ENCODE results near the gene FBXL5. TPM values are rescaled to one million over a fixed set of nuclear protein-coding genes. Genes with fewer than 3 reads are reported as not detected.
"Not testable (repeated sequence)": the region's sequence is repeated elsewhere in the genome, so short reads cannot be mapped to it uniquely, and the experiment has no call there.

The FBXL5 gene
- total RNA-seq, 4 donors from 2014 or later: 154 to 246 (median 212) TPM

GRCh38 chr4:15638418-15638817 is 16.7 kb downstream of the FBXL5 start:
- no peak for DNase-seq
- H3K9me3 ChIP-seq: no peaks in the 10 kb centered on the region
- 94 to 97% methylated on average over 6 of the region's 6 CpGs for WGBS, 2 donors
- peaks cover 23 to 29% of the 10 kb centered on the region in 2 donors for H3K4me1 ChIP-seq
- no peaks in the 10 kb centered on the region for H3K27me3 ChIP-seq
- H3K4me3 ChIP-seq (replicated peaks in 1 of 3): no peak overlapping the region
- H3K27ac ChIP-seq: peak overlapping the region in 1 of 3 donors; percentile 88
- H3K36me3 ChIP-seq: no peaks in the 10 kb centered on the region
- intact Hi-C loops (cut with DNase I): no loop called here
- no peak for TF ChIP-seq CTCF (IDR thresholded peaks at IDR 0.05)
- TF ChIP-seq POLR2A (IDR thresholded peaks at IDR 0.05): no peak

- Histone ChIP-seq H3K4me3 (replicated peaks in 1 of 3) (no peak overlapping the region), H3K36me3 (peaks cover 0 to 3% of the 10 kb centered on the region in 2 donors), H3K4me1 (peaks cover 14 to 23% of the 10 kb centered on the region in 2 donors), H3K27me3 (no peaks in the 10 kb centered on the region), H3K27ac (peak overlapping the region; percentile 79 to 88 (median 81)), H3K9me3 (no peaks in the 10 kb centered on the region)
- intact Hi-C loops (cut with DNase I): no loop called here
- no peak for TF ChIP-seq POLR2A (IDR thresholded peaks at IDR 0.05)
- TF ChIP-seq CTCF (IDR thresholded peaks at IDR 0.05): no peak
- DNase-seq: no peak
- 61 to 63% methylated on average over 1 of the region's 1 CpG for WGBS, 2 donors
Measured at GRCh38 chr4:15636818-15637217, 18.3 kb downstream of the FBXL5 start.

- H3K9me3 ChIP-seq; H3K27ac ChIP-seq; H3K36me3 ChIP-seq; intact Hi-C loops (cut with DNase I); H3K4me3 ChIP-seq (replicated peaks in 1 of 3); H3K4me1 ChIP-seq; H3K27me3 ChIP-seq; DNase-seq: not testable (repeated sequence)
- 95 to 97% methylated on average over 5 of the region's 5 CpGs for WGBS, 2 donors
Measured at GRCh38 chr4:15617407-15617806, 37.8 kb downstream of the FBXL5 start.

GRCh38 chr4:15614891-15615290 is 40.3 kb downstream of the FBXL5 start:
- DNase-seq; H3K4me1 ChIP-seq; H3K4me3 ChIP-seq (replicated peaks in 1 of 3); H3K36me3 ChIP-seq; H3K27ac ChIP-seq; H3K27me3 ChIP-seq; H3K9me3 ChIP-seq; intact Hi-C loops (cut with DNase I): not testable (repeated sequence)
- WGBS, 2 donors: 98% methylated on average over 8 of the region's 24 CpGs; no CpG with 5 or more reads in 1 of the 2 donors

GRCh38 chr4:15612136-15612535 is 43.0 kb downstream of the FBXL5 start:
- no peak for TF ChIP-seq POLR2A (IDR thresholded peaks at IDR 0.05)
- no peak for TF ChIP-seq CTCF (IDR thresholded peaks at IDR 0.05)
- no peaks in the 10 kb centered on the region for H3K27me3 ChIP-seq
- 97% methylated on average over 2 of the region's 2 CpGs for WGBS, 2 donors
- peaks cover 0 to 5% of the 10 kb centered on the region in 2 donors for H3K4me1 ChIP-seq
- no peaks in the 10 kb centered on the region for H3K9me3 ChIP-seq
- intact Hi-C loops (cut with DNase I): no loop called here
- H3K4me3 ChIP-seq (replicated peaks in 1 of 3): no peak overlapping the region
- no peaks in the 10 kb centered on the region for H3K36me3 ChIP-seq
- DNase-seq: no peak
- H3K27ac ChIP-seq: no peak overlapping the region

GRCh38 chr4:15610855-15611254 is 44.3 kb downstream of the FBXL5 start:
- no peak for TF ChIP-seq CTCF (IDR thresholded peaks at IDR 0.05)
- no peak for TF ChIP-seq POLR2A (IDR thresholded peaks at IDR 0.05)
- WGBS, 2 donors: 70 to 79% methylated on average over 2 of the region's 2 CpGs
- no peaks in the 10 kb centered on the region for H3K9me3 ChIP-seq
- intact Hi-C loops (cut with DNase I): no loop called here
- H3K36me3 ChIP-seq: no peaks in the 10 kb centered on the region
- H3K27ac ChIP-seq: no peak overlapping the region
- DNase-seq: no peak
- peaks cover 0 to 5% of the 10 kb centered on the region in 2 donors for H3K4me1 ChIP-seq
- H3K27me3 ChIP-seq: no peaks in the 10 kb centered on the region
- H3K4me3 ChIP-seq (replicated peaks in 1 of 3): no peak overlapping the region

All from thyroid gland (tissue), 4 donors.